ENCODE results near the gene PARP11. TPM values are rescaled to one million over a fixed set of nuclear protein-coding genes. Genes with fewer than 3 reads are reported as not detected.

PARP11 gene, protein sequence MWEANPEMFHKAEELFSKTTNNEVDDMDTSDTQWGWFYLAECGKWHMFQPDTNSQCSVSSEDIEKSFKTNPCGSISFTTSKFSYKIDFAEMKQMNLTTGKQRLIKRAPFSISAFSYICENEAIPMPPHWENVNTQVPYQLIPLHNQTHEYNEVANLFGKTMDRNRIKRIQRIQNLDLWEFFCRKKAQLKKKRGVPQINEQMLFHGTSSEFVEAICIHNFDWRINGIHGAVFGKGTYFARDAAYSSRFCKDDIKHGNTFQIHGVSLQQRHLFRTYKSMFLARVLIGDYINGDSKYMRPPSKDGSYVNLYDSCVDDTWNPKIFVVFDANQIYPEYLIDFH
- 7.0 and 7.8 TPM in 2 replicates for total RNA-seq

DNA sequence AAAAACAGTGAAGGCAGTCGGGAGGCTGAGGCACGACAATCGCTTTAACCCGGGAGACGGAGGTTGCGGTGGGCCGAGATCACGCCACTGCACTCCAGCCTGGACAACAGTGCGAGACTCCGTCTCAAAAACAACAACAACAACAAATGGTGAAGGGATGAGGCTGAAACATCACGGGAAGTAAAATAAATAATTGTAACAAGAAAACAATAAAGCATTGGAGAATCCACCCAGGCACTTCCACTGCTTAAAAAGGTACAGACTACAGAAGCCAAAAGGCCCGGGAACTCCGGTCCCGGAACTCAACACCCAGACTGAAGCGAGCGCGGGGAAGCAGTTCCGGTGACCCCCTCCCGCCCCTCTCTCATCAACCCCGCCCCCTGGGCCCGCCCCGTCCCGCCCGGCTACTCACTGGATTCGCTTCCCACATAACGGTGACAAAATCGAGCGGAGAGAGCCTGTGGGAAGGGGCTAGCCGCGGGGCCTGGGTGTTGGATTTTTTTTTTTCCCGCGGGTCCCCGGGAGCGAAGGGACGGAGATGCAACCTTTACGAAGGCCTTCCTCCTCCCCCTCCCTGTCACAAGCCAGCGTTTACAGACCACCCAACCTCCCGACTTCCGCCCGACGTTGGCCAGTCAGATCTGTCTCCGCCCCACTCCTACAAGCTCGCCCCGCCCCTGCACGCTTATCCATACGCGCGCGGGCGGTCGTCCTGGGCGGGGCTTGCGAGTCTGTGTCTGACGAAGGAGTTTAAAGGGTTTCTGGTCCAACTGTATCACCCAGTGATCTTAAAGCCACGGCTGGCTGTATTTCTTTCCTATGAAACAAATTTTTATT, at the start of gene PARP11:
TSS of gene PARP11 (minus strand) at position 600 of the 837 bp plus-strand sequence. CDS start at position 430, 170 bp downstream.

Other genes starting within 250 kb of the PARP11 start
- gene CRACR2A, start 120.3 kb downstream of the PARP11 start, total RNA-seq: 11.4 and 11.8 TPM in 2 replicates